HG03280 (cell line): ENCODE results near the gene LAD1.

Source experiments
- ATAC-seq: cut with Tn5 transposase; IDR thresholded peaks from one replicate; pipeline ENCODE4 v1.9.1; 2021; ENCODE audit warnings: mild to moderate bottlenecking, moderate library complexity; ENCODE audit not compliant: unreplicated experiment

The LAD1 gene

GRCh38 chr1:201351617-201352016 is 47.5 kb downstream of the LAD1 start:
- ATAC-seq = no peak

GRCh38 chr1:201350884-201351283 is 48.2 kb downstream of the LAD1 start:
- no peak for ATAC-seq

- ATAC-seq = no peak
These were observed 48.8 kb downstream of the LAD1 start for GRCh38 chr1:201350361-201350725.

- ATAC-seq = no peak
These were observed 50.0 kb downstream of the LAD1 start for GRCh38 chr1:201349092-201349491.

- no peak for ATAC-seq
These were observed 50.9 kb downstream of the LAD1 start for GRCh38 chr1:201348211-201348566.

GRCh38 chr1:201347498-201348210 is 51.5 kb downstream of the LAD1 start:
- ATAC-seq = no peak

GRCh38 chr1:201346987-201347386 is 52.1 kb downstream of the LAD1 start:
- no peak for ATAC-seq

GRCh38 chr1:201346337-201346939 is 52.7 kb downstream of the LAD1 start:
- ATAC-seq = no peak

GRCh38 chr1:201345081-201345355 is 54.1 kb downstream of the LAD1 start:
- ATAC-seq = no peak

- ATAC-seq = no peak
These were observed 54.7 kb downstream of the LAD1 start for GRCh38 chr1:201344206-201345080.

- ATAC-seq = no peak
These were observed 57.7 kb downstream of the LAD1 start for GRCh38 chr1:201341377-201341776.

- ATAC-seq = no peak
These were observed 62.2 kb downstream of the LAD1 start for GRCh38 chr1:201336711-201337450.

GRCh38 chr1:201335901-201336300 is 63.2 kb downstream of the LAD1 start:
- ATAC-seq = no peak

- no peak for ATAC-seq
These were observed 63.8 kb downstream of the LAD1 start for GRCh38 chr1:201335174-201335870.

GRCh38 chr1:201334325-201335173 is 64.6 kb downstream of the LAD1 start:
- ATAC-seq = no peak

- ATAC-seq = no peak
These were observed 66.3 kb downstream of the LAD1 start for GRCh38 chr1:201332616-201333335.

GRCh38 chr1:201332021-201332420 is 67.1 kb downstream of the LAD1 start:
- no peak for ATAC-seq

- ATAC-seq = no peak
These were observed 68.0 kb downstream of the LAD1 start for GRCh38 chr1:201331166-201331565.
